GM18511 (cell line): ENCODE results near the gene PRX.
"Not testable (repeated sequence)": the region's sequence is repeated elsewhere in the genome, so short reads cannot be mapped to it uniquely, and the experiment has no call there.

Source experiments
- ATAC-seq: cut with Tn5 transposase; IDR thresholded peaks from one replicate; pipeline ENCODE4 v1.9.1; 2021; ENCODE audit warnings: mild to moderate bottlenecking, moderate library complexity; ENCODE audit not compliant: unreplicated experiment

The PRX gene

GRCh38 chr19:40433391-40434216 is 20.4 kb upstream of the PRX start:
- ATAC-seq: no peak

GRCh38 chr19:40432760-40433159 is 19.6 kb upstream of the PRX start:
- ATAC-seq: not testable (repeated sequence)

- ATAC-seq: no peak
Measured at GRCh38 chr19:40431698-40432097, 18.5 kb upstream of the PRX start.

- ATAC-seq: not testable (repeated sequence)
Measured at GRCh38 chr19:40430242-40430641, 17.1 kb upstream of the PRX start.

GRCh38 chr19:40428197-40428596 is 15.0 kb upstream of the PRX start:
- ATAC-seq: not testable (repeated sequence)

DNA sequence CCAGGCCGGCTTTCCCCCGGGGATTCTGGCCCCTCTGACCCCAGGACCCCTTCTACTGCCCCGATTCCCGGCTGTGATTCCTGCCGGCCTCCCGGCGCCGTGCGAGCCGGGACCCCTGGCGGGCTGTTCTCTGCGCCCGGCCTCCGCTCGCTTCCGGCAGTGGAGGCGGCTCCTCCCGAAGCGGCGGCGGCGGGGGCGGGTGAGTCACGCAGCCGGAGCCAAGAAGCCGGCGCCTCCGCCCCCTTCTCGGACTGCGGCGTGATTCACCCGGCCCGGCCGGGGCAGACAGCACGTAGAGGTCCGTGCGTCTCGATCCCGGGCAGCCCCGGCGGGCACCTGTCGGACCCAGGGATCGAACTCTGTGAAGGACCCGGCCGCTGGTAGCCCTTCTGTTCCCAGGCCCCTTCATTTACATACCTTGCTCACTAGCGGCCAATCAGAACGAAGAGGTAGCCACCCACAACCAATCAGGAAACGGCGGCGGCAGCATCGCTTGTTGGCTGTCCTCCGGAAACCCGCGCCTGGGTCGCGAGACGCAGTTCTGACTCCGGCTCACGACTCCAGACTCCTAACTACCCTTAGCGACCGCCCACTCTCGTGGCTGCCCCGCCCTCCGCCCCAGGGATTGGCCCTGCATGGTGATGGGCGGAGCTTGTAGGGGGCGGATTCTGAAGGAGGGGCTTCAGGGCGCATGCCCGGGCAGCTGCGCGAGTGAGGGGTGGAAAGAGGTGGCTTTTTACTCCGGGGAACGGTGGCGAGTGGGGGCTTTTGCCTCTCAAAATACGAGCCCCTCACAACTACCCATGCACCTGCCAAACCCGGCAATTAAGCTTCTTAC is 12.5 kb upstream of the PRX start, which contains the start of gene SERTAD1:
Gene SERTAD1 (minus strand): TSS at position 543 of the 838 bp plus-strand sequence. CDS start 2,446 bp downstream, outside the sequence.
- ATAC-seq: peak; percentile 80

- ATAC-seq: no peak
Measured at GRCh38 chr19:40424637-40425449, 11.7 kb upstream of the PRX start.

GRCh38 chr19:40423938-40424337 is 10.8 kb upstream of the PRX start:
- no peak for ATAC-seq

DNA sequence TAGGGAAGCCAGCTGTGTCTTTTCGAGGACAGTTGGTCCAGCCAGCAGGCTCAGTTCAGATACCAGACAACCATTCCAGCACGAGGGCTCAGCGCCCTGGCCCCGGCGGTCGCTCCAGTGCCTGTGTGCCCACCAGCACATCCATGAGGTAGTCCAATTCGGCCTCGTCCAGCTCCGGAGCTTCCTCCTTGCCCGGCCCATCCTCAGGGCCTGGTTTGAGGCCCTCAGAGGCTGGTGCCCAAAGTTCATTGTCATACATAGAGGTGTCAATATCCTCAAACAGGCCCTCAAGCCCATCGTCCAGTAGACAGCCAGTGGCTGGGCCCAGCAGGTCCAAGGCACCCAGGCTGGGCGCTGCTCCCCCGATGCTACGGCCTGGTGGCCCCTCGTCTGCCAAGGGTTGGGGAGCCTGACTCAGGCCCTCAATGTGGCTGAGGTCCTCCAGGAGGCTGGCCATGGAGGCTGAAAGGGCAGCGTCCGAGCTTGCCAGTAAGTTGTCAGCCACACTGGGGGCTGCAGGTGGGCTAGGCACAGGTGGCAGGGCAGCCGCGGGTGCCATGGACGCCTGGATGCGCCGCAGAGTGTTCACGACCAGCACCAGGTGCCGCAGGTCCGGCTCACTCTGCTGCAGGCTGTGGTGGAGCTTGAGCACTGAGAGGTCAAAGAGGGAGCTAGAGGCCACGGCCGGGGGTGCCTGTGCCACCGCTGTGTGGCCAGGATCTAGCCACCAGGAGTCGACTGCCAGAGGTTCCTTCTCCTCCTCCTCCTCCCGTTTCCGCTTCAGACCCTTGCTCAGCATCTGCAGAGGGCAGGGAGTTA is 9.8 kb upstream of the PRX start:
- ATAC-seq: no peak

GRCh38 chr19:40421993-40422747 is 9.0 kb upstream of the PRX start:
- no peak for ATAC-seq

DNA sequence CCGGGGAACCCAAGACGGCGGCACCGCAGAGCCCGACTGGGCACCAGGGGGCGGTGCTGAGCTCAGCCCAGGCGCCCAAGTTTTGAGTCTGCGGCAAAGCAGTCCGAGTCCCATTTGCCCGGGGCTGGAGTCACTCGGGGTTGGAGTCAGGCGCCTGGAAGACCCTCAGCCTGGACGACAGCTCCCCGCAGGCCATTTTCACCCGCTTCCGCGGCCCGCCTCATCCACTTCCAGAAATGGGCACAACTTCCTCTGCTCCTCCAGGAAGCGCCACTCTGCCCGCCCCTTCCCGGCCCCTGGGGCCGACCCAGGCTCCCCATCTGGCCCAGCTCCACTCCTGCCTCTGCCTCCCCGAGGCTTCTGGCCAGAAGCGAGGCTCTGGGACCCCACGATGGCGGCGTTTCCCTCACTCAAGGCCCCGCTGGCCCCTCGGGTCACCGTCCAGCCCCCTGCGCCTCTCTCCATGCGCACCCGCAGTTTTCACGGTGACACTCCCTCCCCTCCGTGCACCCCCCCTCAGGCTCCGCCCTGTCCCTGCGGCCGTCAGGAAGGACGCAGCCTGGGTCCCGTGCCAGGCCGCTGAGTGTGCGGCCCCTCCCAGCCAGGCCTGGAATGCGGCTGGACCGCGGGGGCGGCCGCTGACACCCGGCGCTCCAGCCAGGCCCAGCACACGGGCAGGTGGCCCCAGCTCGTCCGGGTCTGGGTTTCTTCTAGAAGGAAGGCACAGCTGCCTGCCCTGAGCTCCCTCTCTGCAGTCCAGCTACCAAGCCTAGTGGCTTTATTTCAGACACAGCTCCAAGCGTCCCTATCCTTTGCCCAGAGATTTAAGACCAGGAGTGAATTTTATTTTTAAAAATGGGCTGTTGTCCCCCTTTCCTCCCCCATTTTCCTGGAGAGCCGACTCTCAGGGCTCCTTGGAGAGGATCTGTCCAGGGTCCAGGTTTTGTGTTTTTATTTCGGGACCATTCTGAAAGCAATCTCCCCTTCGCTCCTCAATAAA is 7.9 kb upstream of the PRX start:
- ATAC-seq: peak; percentile 46

GRCh38 chr19:40420451-40420765 is 7.2 kb upstream of the PRX start:
- no peak for ATAC-seq

DNA sequence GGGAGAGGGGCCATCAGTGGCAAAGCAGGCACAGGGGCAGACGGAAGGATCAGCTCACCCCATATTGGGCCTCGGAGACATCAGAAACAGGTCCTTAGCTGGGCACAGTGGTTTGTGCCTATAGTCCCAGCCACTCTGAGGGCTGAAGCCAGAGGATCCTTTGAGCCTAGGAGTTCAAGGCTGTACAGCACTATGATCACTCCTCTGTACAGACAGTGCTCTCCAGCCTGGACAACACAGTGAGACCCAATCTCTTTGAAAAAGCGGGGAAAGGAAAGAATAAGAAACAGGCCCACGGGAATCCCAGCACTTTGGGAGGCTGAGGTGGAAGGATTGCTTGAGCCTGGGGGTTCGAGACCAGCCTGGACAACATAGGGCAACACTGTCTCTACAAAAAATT is 6.6 kb upstream of the PRX start:
- no peak for ATAC-seq

DNA sequence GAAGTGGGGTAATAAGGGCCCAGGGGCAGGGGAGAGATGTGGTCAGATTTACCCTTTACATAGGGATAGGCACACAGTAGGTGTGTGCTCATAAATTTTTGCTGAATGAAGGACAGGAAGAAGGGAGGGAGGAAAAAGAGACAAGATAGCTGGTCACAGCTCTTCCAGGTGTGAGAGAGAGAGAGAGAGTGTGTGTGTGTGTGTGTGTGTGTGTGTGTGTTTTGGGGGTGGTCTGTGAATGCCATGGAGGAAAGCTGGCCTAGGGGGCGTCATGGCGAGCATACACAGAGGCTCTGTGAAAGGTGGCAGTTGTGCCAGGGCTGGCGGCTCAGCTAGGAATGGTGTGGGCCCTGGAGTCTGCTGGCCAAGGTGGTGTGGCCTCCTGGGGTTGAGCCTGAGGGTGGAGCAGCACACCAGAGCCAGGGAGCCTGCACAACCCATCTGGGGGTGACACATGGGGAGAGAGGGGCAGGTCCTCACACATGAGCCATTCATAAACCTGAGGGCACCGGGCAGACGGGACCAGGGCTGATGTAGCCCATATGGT is 6.0 kb upstream of the PRX start:
- ATAC-seq: no peak

DNA sequence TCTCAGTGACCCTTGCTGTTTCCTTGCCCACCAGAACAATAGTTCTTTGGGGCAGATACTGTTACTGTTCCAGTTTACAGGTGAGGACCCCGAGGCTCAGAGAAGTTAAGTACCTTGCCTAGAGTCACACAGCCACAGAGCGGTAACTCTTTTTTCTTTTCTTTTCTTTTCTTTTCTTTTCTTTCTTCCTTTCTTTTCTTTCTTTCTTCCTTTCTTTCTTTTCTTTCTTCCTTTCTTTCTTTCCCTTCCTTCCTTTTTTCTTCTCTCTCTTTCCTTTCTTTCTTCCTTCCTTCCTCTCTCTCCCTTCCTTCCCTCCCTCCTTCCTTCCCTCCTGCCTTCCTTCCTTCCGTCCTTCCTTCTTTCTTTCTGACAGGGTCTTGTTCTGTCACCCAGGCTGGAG is 4.9 kb upstream of the PRX start:
- ATAC-seq: no peak

GRCh38 chr19:40417643-40417981 is 4.4 kb upstream of the PRX start:
- ATAC-seq: no peak

- no peak for ATAC-seq
Measured at GRCh38 chr19:40416918-40417642, 3.9 kb upstream of the PRX start.

DNA sequence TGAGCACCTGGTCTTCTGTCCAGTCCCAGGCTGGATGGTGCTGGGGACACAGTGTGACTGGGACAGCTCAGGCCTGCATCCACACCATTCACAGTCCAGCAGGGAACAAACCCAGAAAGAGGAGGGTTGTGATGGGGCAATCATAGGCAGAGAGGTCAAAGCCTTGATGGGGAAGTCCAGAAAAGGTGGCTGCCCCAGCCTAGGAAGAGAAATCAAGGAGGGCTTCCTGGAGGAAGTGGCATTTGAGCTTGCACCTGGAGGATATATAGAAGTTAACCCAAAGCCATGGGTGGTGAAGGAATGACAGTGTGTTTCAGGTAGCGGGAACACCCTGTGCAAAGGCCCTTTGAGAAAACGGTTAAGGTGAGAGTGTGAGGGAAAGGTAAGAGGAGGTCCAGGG is 2.6 kb upstream of the PRX start:
- ATAC-seq: no peak
